Lower lobe of right lung (tissue), 2 donors: ENCODE results near the gene TAPBP. TPM values are rescaled to one million over a fixed set of nuclear protein-coding genes. Genes with fewer than 3 reads are reported as not detected.
A peak's percentile ranks its signal among the peaks of the same experiment; 100 is the strongest.
"Not testable (repeated sequence)": the region's sequence is repeated elsewhere in the genome, so short reads cannot be mapped to it uniquely, and the experiment has no call there.

ENCODE experiments used
- ATAC-seq, 2 donors: fragments of 200-7000 bp; cut with Tn5 transposase; one replicate each; pipeline ENCODE4 v1.9.1; 2020 to 2022; ENCODE audit warnings: mild to moderate bottlenecking in 2 of 2, moderate library complexity in 2 of 2
- DNase-seq: peaks from one replicate; pipeline ENCODE4 v3.0.0-alpha.2; 2020
- H3K27ac ChIP-seq: fragments of 200-600 bp; one replicate; pipeline ENCODE4 v1.8.0; 2022
- H3K27me3 ChIP-seq: fragments of 200-600 bp; one replicate; pipeline ENCODE4 v1.8.0; 2022; ENCODE audit warnings: low read depth
- H3K36me3 ChIP-seq: fragments of 200-600 bp; one replicate; pipeline ENCODE4 v1.8.0; 2022; ENCODE audit warnings: mild to moderate bottlenecking
- H3K4me1 ChIP-seq: fragments of 200-600 bp; one replicate; pipeline ENCODE4 v1.8.0; 2022
- H3K4me3 ChIP-seq: fragments of 200-600 bp; one replicate; pipeline ENCODE4 v1.8.0; 2022; ENCODE audit warnings: mild to moderate bottlenecking
- H3K9me3 ChIP-seq: fragments of 200-600 bp; one replicate; pipeline ENCODE4 v1.8.0; 2022
- intact Hi-C: fragments of 100-400 bp; cut with DNase I; formaldehyde crosslinking; loops from one replicate; pipeline ENCODE4 v1.11.0; 2022
- long read RNA-seq: library from polyadenylated mRNA; unstranded; transcript quantifications from one replicate; pipeline ENCODE4 v2.0.0, GENCODE V29; 2021
- total RNA-seq: library from RNA; stranded (reverse); fragmentation: NEBNext Ultra II Directional; extraction: Animal tissue kit (Norgen Biotek cat#: 25700); gene quantifications from one replicate; pipeline ENCODE4 v1.2.1, GENCODE V29; 2021
- TF ChIP-seq, protein P1 (sequence below): fragments of 200-600 bp; IDR thresholded peaks from one replicate; pipeline ENCODE4 v1.8.0; 2022; ENCODE audit warnings: antibody characterized with exemption, mild to moderate bottlenecking
- donor health status: DM: no; HTN: yes; CAD: no; lungs with severe emphysema.

The TAPBP gene
- total RNA-seq = 206 TPM
- long read RNA-seq, transcript TAPBP-234 (8 exons, 3,759 nt) = major isoform, 52 of 170 reads
- long read RNA-seq, partial matches to known transcripts = 43 of 170 reads
- long read RNA-seq, other reads (novel, unspliced or antisense) = 74 of 170 reads

DNA sequence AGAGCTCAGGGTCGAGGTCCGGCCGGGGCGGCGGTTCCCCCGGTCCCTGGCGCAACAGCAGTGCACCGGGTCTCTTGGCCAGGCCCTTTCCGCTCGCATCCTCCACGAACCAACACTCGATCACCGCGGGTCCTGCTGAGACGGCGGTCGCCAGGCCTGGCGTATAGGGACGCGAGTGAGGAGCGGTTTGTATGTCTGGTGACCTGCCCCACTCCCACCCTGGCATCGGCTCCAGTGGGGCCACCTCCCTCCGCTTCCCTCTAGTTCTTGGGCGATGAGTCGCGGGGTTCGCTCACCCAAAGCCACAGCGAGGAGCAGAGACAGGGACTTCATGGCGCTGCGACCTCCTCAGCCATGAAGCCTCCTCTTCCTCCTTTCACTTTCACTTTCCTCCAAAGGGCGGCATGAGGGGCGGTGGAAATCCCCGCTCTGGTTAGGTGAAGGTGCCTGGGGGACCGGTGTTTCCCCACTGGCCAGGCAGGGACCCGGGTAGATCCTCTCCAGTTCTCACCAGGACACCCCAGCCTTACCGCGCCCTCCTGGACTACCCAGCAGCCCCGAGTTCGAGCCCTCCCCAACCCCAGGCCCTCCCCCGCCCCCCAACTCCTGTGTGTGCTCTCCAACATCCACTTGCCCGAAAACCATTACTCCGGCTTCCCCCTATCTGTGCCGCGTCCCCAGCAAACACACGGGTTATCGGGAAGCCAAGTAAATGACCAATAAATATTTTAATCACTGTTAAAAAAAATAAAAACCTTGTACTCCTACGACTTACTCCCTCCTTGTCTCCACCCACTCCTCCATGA lies at the start of gene TAPBP:
Gene TAPBP, minus strand, starts transcription at position 370 of the 806 bp plus-strand sequence. Its CDS starts 37 bp downstream, at position 333.
- Histone ChIP-seq H3K4me1 (peaks cover 57% of the 10 kb centered on the region), H3K36me3 (peaks cover 36% of the 10 kb centered on the region), H3K27ac (peak within 1 kb of the TSS; percentile 98), H3K9me3 (no peaks in the 10 kb centered on the region), H3K27me3 (no peaks in the 10 kb centered on the region), H3K4me3 (peak within 1 kb of the TSS; percentile 96)
- intact Hi-C loops = no loop called here
- TF ChIP-seq, protein P1, sequence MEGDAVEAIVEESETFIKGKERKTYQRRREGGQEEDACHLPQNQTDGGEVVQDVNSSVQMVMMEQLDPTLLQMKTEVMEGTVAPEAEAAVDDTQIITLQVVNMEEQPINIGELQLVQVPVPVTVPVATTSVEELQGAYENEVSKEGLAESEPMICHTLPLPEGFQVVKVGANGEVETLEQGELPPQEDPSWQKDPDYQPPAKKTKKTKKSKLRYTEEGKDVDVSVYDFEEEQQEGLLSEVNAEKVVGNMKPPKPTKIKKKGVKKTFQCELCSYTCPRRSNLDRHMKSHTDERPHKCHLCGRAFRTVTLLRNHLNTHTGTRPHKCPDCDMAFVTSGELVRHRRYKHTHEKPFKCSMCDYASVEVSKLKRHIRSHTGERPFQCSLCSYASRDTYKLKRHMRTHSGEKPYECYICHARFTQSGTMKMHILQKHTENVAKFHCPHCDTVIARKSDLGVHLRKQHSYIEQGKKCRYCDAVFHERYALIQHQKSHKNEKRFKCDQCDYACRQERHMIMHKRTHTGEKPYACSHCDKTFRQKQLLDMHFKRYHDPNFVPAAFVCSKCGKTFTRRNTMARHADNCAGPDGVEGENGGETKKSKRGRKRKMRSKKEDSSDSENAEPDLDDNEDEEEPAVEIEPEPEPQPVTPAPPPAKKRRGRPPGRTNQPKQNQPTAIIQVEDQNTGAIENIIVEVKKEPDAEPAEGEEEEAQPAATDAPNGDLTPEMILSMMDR = no peak
- DNase-seq (peak; percentile 72), ATAC-seq (peak; percentile 38 to 62)

DNA sequence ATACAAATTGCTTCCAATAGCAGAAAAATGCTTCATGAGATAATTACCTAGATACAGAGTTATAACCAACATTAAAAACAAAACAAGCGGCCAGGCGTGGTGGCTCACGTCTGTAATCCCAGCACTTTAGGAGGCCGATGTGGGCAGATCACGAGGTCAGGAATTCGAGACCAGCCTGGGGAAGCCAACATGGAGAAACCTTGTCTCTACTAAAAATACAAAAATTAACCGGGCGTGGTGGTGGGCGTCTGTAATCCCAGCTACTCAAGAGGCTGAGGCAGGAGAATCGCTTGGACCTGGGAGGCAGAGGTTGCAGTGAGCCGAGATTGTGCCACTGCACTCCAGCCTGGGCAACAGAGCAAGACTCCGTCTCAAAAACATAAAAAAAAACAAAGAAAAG lies 49.6 kb upstream of the TAPBP start:
- ATAC-seq, DNase-seq, H3K36me3 ChIP-seq, H3K27me3 ChIP-seq, H3K4me1 ChIP-seq, H3K4me3 ChIP-seq, H3K27ac ChIP-seq, intact Hi-C loops, H3K9me3 ChIP-seq: not testable (repeated sequence)

DNA sequence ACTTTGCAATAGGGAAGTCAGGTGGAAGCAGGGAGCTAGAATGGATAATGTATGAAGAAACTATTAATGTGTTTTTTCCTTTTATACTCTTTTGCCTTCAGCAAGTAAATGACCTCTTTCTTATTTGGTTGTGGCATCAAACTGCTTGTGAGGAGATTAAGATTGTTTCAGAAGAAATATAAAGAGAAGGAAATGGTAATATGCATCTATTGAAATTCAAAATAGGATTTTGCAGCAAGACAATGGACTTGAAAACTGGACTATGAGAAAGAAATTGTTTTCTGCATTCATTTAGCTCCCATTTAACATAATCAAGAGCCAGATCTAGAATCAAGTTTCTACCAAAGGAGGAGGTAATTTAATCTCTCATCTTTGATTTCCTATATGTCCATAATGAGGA lies 45.5 kb upstream of the TAPBP start:
- H3K9me3 ChIP-seq = no peaks in the 10 kb centered on the region
- DNase-seq (no peak), ATAC-seq (no peak)
- H3K27ac ChIP-seq = no peak overlapping the region
- no peak overlapping the region for H3K4me3 ChIP-seq
- H3K36me3 ChIP-seq = no peaks in the 10 kb centered on the region
- no peaks in the 10 kb centered on the region for H3K27me3 ChIP-seq
- TF ChIP-seq, protein P1 = no peak
- no peaks in the 10 kb centered on the region for H3K4me1 ChIP-seq
- intact Hi-C loops = no loop called here

DNA sequence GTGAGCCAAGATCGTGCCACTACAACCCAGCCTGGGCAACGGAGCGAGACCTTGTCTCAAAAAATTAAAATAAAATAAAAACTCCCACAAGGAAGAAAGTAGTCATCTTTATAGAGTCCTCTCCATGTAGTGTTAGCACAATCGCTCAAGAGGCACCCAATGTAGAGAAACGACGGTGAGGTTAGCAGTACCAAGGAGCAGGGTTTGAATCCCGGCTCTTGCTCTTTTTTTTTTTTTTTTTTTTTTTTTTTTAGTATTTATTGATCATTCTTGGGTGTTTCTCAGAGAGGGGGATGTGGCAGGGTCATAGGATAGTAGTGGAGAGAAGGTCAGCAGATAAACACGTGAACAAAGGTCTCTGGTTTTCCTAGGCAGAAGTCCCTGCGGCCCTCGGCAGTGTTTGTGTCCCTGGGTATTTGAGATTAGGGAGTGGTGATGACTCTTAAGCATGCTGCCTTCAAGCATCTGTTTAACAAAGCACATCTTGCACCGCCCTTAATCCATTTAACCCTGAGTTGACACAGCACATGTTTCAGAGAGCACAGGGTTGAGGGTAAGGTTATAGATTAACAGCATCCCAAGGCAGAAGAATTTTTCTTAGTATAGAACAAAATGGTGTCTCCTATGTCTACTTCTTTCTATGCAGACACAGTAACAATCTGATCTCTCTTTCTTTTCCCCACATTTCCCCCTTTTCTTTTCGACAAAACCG lies 43.4 kb upstream of the TAPBP start:
- H3K9me3 ChIP-seq, H3K4me3 ChIP-seq, H3K27me3 ChIP-seq, H3K4me1 ChIP-seq, DNase-seq, intact Hi-C loops, H3K36me3 ChIP-seq: not testable (repeated sequence)
- peak overlapping the region; percentile 3 for H3K27ac ChIP-seq
- ATAC-seq = peak in 1 of 2 donors; percentile 24

DNA sequence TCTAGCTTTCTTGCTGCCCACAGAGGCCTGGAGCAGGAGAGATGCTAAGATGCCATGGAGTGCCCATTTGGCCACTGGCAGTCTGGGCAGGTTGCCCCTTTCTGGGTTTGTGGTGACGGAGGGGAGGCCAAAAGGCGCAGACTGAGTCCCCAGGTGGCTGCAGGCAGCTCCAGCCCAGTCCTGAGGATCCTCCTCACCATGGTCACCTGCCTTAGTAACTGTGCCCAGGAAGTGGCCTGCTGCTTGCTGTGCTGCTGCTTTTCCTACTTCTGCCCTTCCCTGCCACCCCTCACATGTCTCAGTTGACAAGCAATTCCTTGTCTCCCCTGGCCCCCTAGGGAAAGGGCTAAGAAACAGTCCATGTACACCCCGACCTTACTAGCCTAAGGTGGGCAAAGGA lies 42.4 kb upstream of the TAPBP start:
- DNase-seq (no peak), ATAC-seq (no peak)
- Histone ChIP-seq H3K27me3 (no peaks in the 10 kb centered on the region), H3K27ac (no peak overlapping the region), H3K9me3 (no peaks in the 10 kb centered on the region), H3K4me1 (no peaks in the 10 kb centered on the region), H3K36me3 (no peaks in the 10 kb centered on the region), H3K4me3 (no peak overlapping the region)
- TF ChIP-seq, protein P1 = no peak
- intact Hi-C loops = no loop called here

DNA sequence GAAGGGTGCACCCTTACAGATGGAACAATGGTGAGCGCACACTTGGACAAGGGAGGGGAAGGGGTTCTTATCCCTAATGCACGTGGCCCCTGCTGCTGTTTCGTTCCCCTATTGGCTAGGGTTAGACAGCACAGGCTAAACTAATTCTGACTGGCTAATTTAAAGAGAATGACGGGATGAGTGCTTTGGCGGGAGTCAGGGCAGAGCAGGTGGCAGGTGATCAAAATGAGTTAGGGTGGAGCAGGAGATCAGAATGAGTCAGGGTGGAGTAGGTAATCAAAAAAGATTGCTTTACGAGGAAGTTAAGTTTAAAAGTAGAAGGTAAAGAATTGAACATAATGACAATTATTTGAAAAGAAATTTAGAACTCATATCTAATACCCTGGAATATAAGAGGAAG lies 42.0 kb upstream of the TAPBP start:
- H3K9me3 ChIP-seq, H3K27me3 ChIP-seq, H3K36me3 ChIP-seq, H3K4me3 ChIP-seq, H3K4me1 ChIP-seq, H3K27ac ChIP-seq, intact Hi-C loops, DNase-seq, ATAC-seq: not testable (repeated sequence)

DNA sequence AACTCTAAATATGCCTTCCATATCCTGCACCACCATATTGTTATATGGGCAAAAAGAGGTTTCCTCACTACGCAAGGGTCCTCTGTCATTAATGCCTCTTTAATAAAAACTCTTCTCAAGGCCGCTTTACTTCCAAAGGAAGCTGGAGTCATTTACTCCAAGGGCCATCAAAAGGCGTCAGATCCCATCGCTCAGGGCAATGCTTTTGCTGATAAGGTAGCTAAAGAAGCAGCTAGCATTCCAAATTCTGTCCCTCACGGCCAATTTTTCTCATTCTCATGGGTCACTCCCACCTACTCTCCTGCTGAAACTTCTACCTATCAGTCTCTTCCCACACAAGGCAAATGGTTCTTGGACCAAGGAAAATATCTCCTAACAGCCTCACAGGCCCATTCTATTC lies 33.9 kb upstream of the TAPBP start:
- TF ChIP-seq, protein P1 = no peak
- peak overlapping the region; percentile 45 for H3K4me3 ChIP-seq
- no peaks in the 10 kb centered on the region for H3K36me3 ChIP-seq
- peak overlapping the region; percentile 24 for H3K27ac ChIP-seq
- intact Hi-C loops = no loop called here
- no peaks in the 10 kb centered on the region for H3K9me3 ChIP-seq
- no peaks in the 10 kb centered on the region for H3K27me3 ChIP-seq
- H3K4me1 ChIP-seq = peaks cover 14% of the 10 kb centered on the region
- no peak for ATAC-seq
- no peak for DNase-seq

DNA sequence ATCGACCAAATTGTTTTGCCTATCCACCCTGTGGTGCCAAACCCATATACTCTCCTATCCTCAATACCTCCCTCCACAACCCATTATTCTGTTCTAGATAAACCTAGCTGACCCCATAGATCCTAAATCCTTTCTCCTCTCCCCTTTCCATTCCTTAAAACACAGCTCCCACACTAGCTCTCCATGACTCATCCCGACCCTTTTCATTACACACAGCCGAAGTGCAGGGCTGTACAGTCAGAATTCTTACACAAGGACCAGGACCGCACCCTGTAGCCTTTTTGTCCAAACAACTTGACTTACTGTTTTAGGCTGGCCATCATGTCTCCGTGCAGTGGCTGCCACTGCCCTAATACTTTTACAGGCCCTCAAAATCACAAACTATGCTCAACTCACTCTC lies 33.1 kb upstream of the TAPBP start:
- peaks cover 14% of the 10 kb centered on the region for H3K4me1 ChIP-seq
- H3K27ac ChIP-seq = peak overlapping the region; percentile 67
- H3K36me3 ChIP-seq, intact Hi-C loops, DNase-seq, H3K9me3 ChIP-seq, H3K27me3 ChIP-seq: not testable (repeated sequence)
- peak in 1 of 2 donors; percentile 35 for ATAC-seq
- H3K4me3 ChIP-seq = peak overlapping the region; percentile 45
